Caco-2 (cell line): ENCODE data around the gene RBM42. TPM values are rescaled to one million over a fixed set of nuclear protein-coding genes. Genes with fewer than 3 reads are reported as not detected.

Experiments
- BruUV-seq: library from RNA; stranded (reverse); fragments of 400-500 nt; replicated peaks from 2 replicates; lab custom pipeline; 2021; lab: Mats Ljungman, UMichigan
- CTCF ChIA-PET: fragments of 300-600 bp; sonication (Branson Sonifier 250); formaldehyde crosslinking; loops from one replicate; lab custom pipeline; 2022; ENCODE audit warnings: antibody characterized with exemption; lab: Charles Lee
- POLR2A ChIA-PET: fragments of 300-600 bp; sonication (Branson Sonifier 250); formaldehyde crosslinking; loops from one replicate; lab custom pipeline; 2022; ENCODE audit warnings: antibody characterized with exemption; lab: Charles Lee
- DNase-seq, 2 experiments: peaks; one replicate each; pipeline versions ENCODE4 v3.0.0 to v3.0.0-alpha.2; 2020 to 2022
- H3K27me3 ChIP-seq: replicated peaks from 2 replicates; pipeline ENCODE4 v1.6.0; 2011; ENCODE audit warnings: low read length; ENCODE audit not compliant: control insufficient read depth, insufficient read depth
- H3K36me3 ChIP-seq: 2 replicates; pipeline ENCODE4 v1.5.1; 2011; ENCODE audit warnings: low read length; ENCODE audit not compliant: control insufficient read depth, insufficient read depth
- H3K4me1 ChIP-seq: fragments of 250-450 bp; sonication (Bioruptor Pico); 2 replicates; pipeline ENCODE4 v1.5.1; 2020; ENCODE audit warnings: mild to moderate bottlenecking
- H3K4me3 ChIP-seq: 2 replicates; pipeline ENCODE4 v1.5.1; 2011; ENCODE audit warnings: low read depth, mild to moderate bottlenecking, control low read depth, low read length
- H3K9me3 ChIP-seq: fragments of 250-450 bp; sonication (Bioruptor Pico); 2 replicates; pipeline ENCODE4 v1.5.1; 2020; ENCODE audit warnings: mild to moderate bottlenecking, moderate library complexity
- H3K27ac Mint-ChIP-seq: one replicate; pipeline ENCODE4 v1.8.0; 2022; ENCODE audit warnings: mixed read lengths; ENCODE audit not compliant: unreplicated experiment
- H3K27me3 Mint-ChIP-seq: one replicate; pipeline ENCODE4 v1.8.0; 2022; ENCODE audit warnings: mixed read lengths; ENCODE audit not compliant: insufficient read depth, unreplicated experiment
- H3K36me3 Mint-ChIP-seq: one replicate; pipeline ENCODE4 v1.8.0; 2022; ENCODE audit warnings: mild to moderate bottlenecking, mixed read lengths; ENCODE audit not compliant: insufficient read depth, unreplicated experiment
- H3K4me1 Mint-ChIP-seq: one replicate; pipeline ENCODE4 v1.8.0; 2022; ENCODE audit warnings: low read depth, mixed read lengths; ENCODE audit not compliant: unreplicated experiment
- H3K4me3 Mint-ChIP-seq: one replicate; pipeline ENCODE4 v1.8.0; 2022; ENCODE audit warnings: mild to moderate bottlenecking, moderate library complexity, mixed read lengths; ENCODE audit not compliant: unreplicated experiment
- H3K9me3 Mint-ChIP-seq: one replicate; pipeline ENCODE4 v1.8.0; 2022; ENCODE audit warnings: mixed read lengths; ENCODE audit not compliant: unreplicated experiment
- CTCF ChIP-seq, 2 experiments: fragments of 200-600 bp in 1 of 2; IDR thresholded peaks; 1 replicate in 1 of 2; 2 replicates in 1 of 2; pipeline versions ENCODE4 v1.5.1 to v1.8.0; 2011 to 2022; ENCODE audit warnings: antibody characterized with exemption in 1 of 2, control low read depth in 1 of 2, inconsistent platforms in 1 of 2, low read depth in 1 of 2, low read length in 1 of 2, mild to moderate bottlenecking in 1 of 2, moderate library complexity in 1 of 2; ENCODE audit not compliant: insufficient read depth in 1 of 2, severe bottlenecking in 1 of 2, unreplicated experiment in 1 of 2
- intact Hi-C: fragments of 100-400 bp; cut with micrococcal nuclease; formaldehyde crosslinking; loops from one replicate; pipeline ENCODE4 v1.10.0; 2022; ENCODE audit not compliant: unreplicated experiment
- total RNA-seq: library from RNA; stranded (reverse); gene quantifications from 2 replicates; pipeline ENCODE4 v1.2.3, GENCODE V29; 2022

Gene RBM42
- total RNA-seq, 1 experiment from 2014 or later: 165 TPM

GRCh38 chr19:35615036-35615435 lies 13.8 kb upstream of the RBM42 start:
- CTCF ChIA-PET: no interaction called here
- H3K4me3 Mint-ChIP-seq: no peak overlapping the region
- intact Hi-C loops: no loop called here

GRCh38 chr19:35618857-35619256 lies 10.0 kb upstream of the RBM42 start:
- no peaks in the 10 kb centered on the region for H3K27me3 ChIP-seq
- POLR2A ChIA-PET: no interaction called here
- BruUV-seq: no TSS peak
- Mint-ChIP-seq H3K4me1 (no peaks in the 10 kb centered on the region), H3K4me3 (no peak overlapping the region), H3K27ac (no peak overlapping the region), H3K9me3 (no peaks in the 10 kb centered on the region), H3K36me3 (peaks cover 17% of the 10 kb centered on the region), H3K27me3 (no peaks in the 10 kb centered on the region)
- no peaks in the 10 kb centered on the region for H3K36me3 ChIP-seq
- peak in 1 of 2 experiments; percentile 33 for DNase-seq
- no peaks in the 10 kb centered on the region for H3K9me3 ChIP-seq
- no peaks in the 10 kb centered on the region for H3K4me1 ChIP-seq
- H3K4me3 ChIP-seq: no peak overlapping the region
- intact Hi-C loops: no loop called here
- TF ChIP-seq CTCF (IDR thresholded peaks at IDR 0.05; ENCODE audit: insufficient read depth in 1 of 2, low read depth in 1 of 2, low read length in 1 of 2, severe bottlenecking in 1 of 2, unreplicated experiment in 1 of 2): peak in 1 of 2 experiments; percentile 37
- CTCF ChIA-PET: interaction anchor here (1.0 kb wide), 2 partner anchors 63 to 108 kb away, joined by 6 to 15 read pairs; no protein-coding TSS in a partner anchor

More at GRCh38 chr19:35615036-35615435, 13.8 kb upstream of the RBM42 start:
- H3K27ac Mint-ChIP-seq: no peak overlapping the region
- no peaks in the 10 kb centered on the region for H3K27me3 ChIP-seq
- H3K36me3 Mint-ChIP-seq: peaks cover 21% of the 10 kb centered on the region
- no peak for DNase-seq
- TF ChIP-seq CTCF (IDR thresholded peaks at IDR 0.05; ENCODE audit: insufficient read depth in 1 of 2, low read depth in 1 of 2, low read length in 1 of 2, severe bottlenecking in 1 of 2, unreplicated experiment in 1 of 2): no peak
- POLR2A ChIA-PET: interaction anchor here (0.6 kb wide), 1 partner anchor 46 kb away, joined by 5 read pairs; no protein-coding TSS in a partner anchor
- no peaks in the 10 kb centered on the region for H3K9me3 ChIP-seq
- no peak overlapping the region for H3K4me3 ChIP-seq
- no TSS peak for BruUV-seq
- no peaks in the 10 kb centered on the region for H3K36me3 ChIP-seq
- H3K9me3 Mint-ChIP-seq: no peaks in the 10 kb centered on the region
- H3K27me3 Mint-ChIP-seq: no peaks in the 10 kb centered on the region
- peaks cover 9% of the 10 kb centered on the region for H3K4me1 Mint-ChIP-seq
- 0 out of 2 replicates have a peak, but pooled peaks cover 4% of the 10 kb centered on the region for H3K4me1 ChIP-seq

DNA sequence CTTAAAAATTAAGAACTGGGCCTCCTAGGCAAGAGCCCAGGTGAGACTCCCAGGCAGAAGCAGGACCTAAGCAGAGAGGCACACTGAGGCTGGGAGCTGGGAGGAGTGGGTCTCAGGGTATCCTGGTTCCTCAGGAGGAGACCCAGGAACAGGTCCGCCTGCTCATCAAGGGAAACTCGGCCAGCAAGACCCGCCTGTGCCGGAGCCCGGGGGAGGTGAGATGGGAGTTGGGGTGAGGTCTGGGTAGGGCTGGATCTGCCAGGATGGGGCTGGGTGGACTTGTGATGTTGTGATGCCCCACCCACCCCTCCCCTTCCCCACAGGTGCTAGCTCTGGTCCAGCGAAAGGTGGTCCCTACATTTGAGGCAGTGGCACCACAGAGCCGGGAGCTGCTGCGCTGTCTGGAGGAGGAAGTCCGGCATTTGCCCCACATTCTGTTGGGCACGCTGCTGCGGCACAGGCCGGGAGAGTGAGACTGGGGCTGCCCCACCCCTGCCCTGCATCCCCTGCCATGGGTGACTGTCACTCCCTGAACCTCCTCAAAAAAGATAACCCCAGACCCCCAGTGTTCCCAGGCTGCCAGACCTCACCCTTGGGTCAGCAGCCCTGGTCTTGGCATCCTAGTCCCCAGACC lies 9.4 kb upstream of the RBM42 start:
- intact Hi-C loops: no loop called here
- POLR2A ChIA-PET: no interaction called here
- no peak overlapping the region for H3K4me3 ChIP-seq
- H3K27me3 ChIP-seq: no peaks in the 10 kb centered on the region
- Mint-ChIP-seq H3K4me1 (no peaks in the 10 kb centered on the region), H3K4me3 (no peak overlapping the region), H3K27ac (no peak overlapping the region), H3K27me3 (no peaks in the 10 kb centered on the region), H3K9me3 (no peaks in the 10 kb centered on the region), H3K36me3 (peaks cover 18% of the 10 kb centered on the region)
- CTCF ChIA-PET: interaction anchor here (1.0 kb wide), 2 partner anchors 64 to 109 kb away, joined by 6 to 15 read pairs; no protein-coding TSS in a partner anchor
- TF ChIP-seq CTCF (IDR thresholded peaks at IDR 0.05; ENCODE audit: insufficient read depth in 1 of 2, low read depth in 1 of 2, low read length in 1 of 2, severe bottlenecking in 1 of 2, unreplicated experiment in 1 of 2): no peak
- no peaks in the 10 kb centered on the region for H3K36me3 ChIP-seq
- no peaks in the 10 kb centered on the region for H3K9me3 ChIP-seq
- no TSS peak for BruUV-seq
- no peak for DNase-seq
- no peaks in the 10 kb centered on the region for H3K4me1 ChIP-seq
